GM18505 (cell line): ENCODE measurements around the gene FPGS.

Experiments
- ATAC-seq: cut with Tn5 transposase; IDR thresholded peaks from one replicate; pipeline ENCODE4 v1.9.1; 2021; ENCODE audit not compliant: unreplicated experiment
- POLR2A ChIP-seq: IDR thresholded peaks from 4 replicates; pipeline ENCODE4 v1.6.1; 2011; ENCODE audit warnings: borderline replicate concordance; ENCODE audit not compliant: insufficient read depth, insufficient read length; ENCODE audit errors: extremely low read depth

FPGS gene

DNA sequence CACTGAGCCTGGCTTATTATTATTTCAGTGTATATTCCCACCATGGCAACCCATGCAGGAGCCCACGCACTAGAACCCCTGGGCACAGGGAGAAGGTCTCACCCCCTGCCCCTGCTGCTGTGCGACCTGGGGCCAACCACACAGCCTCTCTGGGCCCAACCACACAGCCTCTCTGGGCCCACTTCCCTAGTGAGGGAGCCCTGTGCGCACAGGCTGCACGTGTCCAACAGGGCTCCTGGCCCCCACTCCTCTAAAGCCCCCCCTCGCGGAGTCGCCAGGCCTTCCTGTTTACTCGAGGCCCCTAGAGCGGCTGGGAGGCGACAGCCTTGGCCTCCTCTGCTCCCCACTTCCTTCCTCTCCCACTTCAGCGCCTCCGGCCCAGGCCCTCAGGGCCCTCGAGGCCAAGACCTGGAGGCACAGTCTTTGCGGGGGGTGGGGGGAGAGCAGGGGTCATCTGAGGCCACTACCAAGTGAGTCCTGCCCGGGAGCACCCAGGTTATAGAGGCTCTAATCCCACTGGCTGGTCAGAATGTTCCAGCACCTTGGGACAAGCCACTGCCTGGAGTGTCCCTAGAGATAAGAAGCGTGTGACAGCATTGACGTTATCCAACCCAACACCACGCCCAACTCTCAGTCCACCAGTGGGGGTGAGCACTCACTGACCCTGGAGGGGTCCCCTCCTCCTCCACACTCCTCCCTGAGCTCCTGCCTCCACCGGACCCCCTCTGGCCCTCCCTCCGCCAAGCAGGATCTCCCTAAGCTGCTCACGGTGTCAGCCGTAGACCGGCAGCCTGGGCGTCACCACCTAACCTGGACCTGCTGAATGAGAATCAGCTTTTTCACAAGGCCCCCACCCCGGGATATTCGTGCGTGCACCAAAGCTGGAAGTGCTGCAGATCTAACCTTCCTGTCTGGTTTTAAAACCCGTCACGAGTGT is 59.7 kb downstream of the FPGS start:
- no peak for TF ChIP-seq POLR2A
- ATAC-seq = no peak

DNA sequence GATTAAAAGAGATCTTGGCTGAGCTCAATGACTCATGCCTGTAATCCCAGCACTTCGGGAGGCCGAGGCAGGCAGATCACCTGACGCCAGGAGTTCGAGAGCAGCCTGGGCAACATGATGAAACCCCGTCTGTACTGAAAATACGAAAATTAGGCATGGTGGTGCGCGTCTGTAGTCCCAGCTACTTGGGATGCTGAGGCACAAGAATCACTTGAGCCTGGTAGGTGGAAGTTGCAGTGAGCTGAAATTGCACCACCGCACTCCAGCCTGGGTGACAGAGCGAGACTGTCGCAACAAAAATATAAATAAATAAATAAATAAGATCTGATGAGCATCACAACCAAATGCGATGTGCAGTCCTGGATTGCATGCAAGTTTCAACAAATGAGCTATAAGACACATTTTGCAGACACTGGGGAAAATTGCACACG is 60.5 kb downstream of the FPGS start:
- ATAC-seq = no peak
- TF ChIP-seq POLR2A = no peak
